ENCODE measurements around the gene VPS35L.

VPS35L gene

DNA sequence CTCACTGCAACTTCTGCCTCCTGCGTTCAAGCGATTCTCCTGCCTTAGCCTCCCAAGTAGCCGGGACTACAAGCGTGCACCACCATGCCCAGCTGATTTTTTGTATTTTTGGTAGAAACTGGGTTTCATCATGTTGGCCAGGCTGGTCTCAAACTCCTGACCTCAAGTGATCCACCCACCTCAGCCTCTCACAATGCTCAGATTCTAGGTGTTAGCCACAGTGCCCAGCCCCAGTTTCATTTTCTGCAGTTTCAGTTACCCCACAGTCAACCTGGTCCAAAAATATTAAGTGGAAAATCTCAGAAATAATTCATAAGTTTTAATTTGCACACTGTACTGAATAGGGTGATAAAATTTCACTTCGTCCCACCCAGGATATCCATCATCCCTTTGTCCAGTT lies 133.8 kb downstream of the VPS35L start:
- DNase-seq (ENCODE audit: extremely low read depth, insufficient read length) = no peak
- no peaks in the 10 kb centered on the region for H3K27me3 ChIP-seq (replicated peaks; ENCODE audit: control insufficient read depth, insufficient read depth, low read length)
- H3K4me3 ChIP-seq (replicated peaks; ENCODE audit: low read depth, low read length) = no peak overlapping the region
- TF ChIP-seq, protein P1, sequence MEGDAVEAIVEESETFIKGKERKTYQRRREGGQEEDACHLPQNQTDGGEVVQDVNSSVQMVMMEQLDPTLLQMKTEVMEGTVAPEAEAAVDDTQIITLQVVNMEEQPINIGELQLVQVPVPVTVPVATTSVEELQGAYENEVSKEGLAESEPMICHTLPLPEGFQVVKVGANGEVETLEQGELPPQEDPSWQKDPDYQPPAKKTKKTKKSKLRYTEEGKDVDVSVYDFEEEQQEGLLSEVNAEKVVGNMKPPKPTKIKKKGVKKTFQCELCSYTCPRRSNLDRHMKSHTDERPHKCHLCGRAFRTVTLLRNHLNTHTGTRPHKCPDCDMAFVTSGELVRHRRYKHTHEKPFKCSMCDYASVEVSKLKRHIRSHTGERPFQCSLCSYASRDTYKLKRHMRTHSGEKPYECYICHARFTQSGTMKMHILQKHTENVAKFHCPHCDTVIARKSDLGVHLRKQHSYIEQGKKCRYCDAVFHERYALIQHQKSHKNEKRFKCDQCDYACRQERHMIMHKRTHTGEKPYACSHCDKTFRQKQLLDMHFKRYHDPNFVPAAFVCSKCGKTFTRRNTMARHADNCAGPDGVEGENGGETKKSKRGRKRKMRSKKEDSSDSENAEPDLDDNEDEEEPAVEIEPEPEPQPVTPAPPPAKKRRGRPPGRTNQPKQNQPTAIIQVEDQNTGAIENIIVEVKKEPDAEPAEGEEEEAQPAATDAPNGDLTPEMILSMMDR (IDR thresholded peaks at IDR 0.05; ENCODE audit: insufficient read depth, low read length, poor library complexity, severe bottlenecking) = no peak
- peaks cover 13% of the 10 kb centered on the region for H3K36me3 ChIP-seq (ENCODE audit: control insufficient read depth, insufficient read depth, low read length)

DNA sequence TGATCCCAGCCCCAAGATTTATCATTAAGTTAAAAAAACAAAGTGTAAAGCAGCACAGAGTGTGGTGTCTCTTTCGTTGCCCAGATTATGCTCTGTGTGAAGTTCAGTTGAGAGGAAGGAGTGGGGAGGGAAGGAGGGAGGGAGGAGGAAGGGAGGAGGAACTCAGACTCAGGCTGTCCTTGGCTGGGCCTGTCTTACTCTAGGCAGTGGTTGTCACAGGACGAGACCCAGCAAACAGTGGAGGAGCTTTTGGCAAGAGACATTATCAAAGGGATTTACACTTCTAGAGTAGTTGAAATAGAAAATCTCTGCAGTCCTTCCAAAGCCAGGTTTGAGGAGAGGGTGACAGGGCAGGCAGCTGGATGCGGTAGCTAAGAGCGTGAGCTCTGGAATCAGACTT lies 134.7 kb downstream of the VPS35L start:
- TF ChIP-seq, protein P1 (IDR thresholded peaks at IDR 0.05; ENCODE audit: insufficient read depth, low read length, poor library complexity, severe bottlenecking) = no peak
- no peaks in the 10 kb centered on the region for H3K27me3 ChIP-seq (replicated peaks; ENCODE audit: control insufficient read depth, insufficient read depth, low read length)
- DNase-seq (ENCODE audit: extremely low read depth, insufficient read length) = no peak
- peaks cover 12% of the 10 kb centered on the region for H3K36me3 ChIP-seq (ENCODE audit: control insufficient read depth, insufficient read depth, low read length)
- H3K4me3 ChIP-seq (replicated peaks; ENCODE audit: low read depth, low read length) = no peak overlapping the region

DNA sequence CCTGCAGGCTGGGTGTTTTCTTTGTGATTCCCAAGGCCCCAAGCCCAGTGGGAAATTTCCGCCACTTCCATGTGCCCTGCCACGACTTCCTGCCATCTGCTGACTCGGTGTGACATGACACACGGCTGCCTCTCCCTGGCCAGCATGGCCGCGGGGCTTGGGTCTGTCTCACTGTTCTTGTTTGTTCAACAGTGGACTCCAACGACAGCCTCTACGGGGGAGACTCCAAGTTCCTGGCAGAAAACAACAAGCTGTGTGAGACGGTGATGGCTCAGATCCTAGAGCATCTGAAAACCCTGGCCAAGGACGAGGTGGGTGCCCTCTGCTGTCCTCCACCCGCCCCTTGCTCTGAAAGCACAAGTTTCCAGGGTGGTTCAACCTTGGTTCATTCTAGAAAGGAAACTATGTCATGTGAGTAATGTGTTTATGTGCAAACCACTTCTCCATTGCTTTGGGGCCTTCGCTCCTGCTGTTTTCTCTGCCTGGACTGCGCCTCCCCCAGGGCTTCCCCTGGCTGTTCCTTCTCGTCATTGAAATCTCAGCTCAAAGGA lies 135.7 kb downstream of the VPS35L start:
- TF ChIP-seq, protein P1 (IDR thresholded peaks at IDR 0.05; ENCODE audit: insufficient read depth, low read length, poor library complexity, severe bottlenecking) = no peak
- Histone ChIP-seq H3K27me3 (replicated peaks; ENCODE audit: control insufficient read depth, insufficient read depth, low read length) (no peaks in the 10 kb centered on the region), H3K4me3 (replicated peaks; ENCODE audit: low read depth, low read length) (no peak overlapping the region), H3K36me3 (ENCODE audit: control insufficient read depth, insufficient read depth, low read length) (peaks cover 9% of the 10 kb centered on the region)
- DNase-seq (ENCODE audit: extremely low read depth, insufficient read length) = no peak

DNA sequence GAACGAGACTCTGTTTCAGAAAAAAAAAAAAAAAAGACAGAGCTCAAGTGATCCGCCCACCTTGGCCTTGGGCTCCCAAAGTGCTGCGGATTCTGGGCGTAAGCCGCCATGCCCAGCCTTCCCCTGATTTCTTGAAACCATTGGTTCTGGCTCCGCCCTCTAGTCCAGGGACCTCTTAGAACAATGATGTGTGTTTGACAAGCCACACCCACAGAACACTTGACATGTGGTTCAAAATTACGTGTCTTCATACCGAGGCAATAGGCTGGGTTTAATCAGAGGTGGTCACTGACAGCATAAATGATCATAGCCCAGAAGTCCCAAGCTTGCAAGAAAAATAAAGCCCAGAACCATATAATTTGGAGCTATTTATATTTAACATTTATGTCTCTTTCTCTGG lies 139.5 kb downstream of the VPS35L start:
- Histone ChIP-seq H3K36me3 (ENCODE audit: control insufficient read depth, insufficient read depth, low read length) (peaks cover 15% of the 10 kb centered on the region), H3K4me3 (replicated peaks; ENCODE audit: low read depth, low read length) (no peak overlapping the region), H3K27me3 (replicated peaks; ENCODE audit: control insufficient read depth, insufficient read depth, low read length) (no peaks in the 10 kb centered on the region)
- no peak for DNase-seq (ENCODE audit: extremely low read depth, insufficient read length)
- TF ChIP-seq, protein P1 (IDR thresholded peaks at IDR 0.05; ENCODE audit: insufficient read depth, low read length, poor library complexity, severe bottlenecking) = no peak

DNA sequence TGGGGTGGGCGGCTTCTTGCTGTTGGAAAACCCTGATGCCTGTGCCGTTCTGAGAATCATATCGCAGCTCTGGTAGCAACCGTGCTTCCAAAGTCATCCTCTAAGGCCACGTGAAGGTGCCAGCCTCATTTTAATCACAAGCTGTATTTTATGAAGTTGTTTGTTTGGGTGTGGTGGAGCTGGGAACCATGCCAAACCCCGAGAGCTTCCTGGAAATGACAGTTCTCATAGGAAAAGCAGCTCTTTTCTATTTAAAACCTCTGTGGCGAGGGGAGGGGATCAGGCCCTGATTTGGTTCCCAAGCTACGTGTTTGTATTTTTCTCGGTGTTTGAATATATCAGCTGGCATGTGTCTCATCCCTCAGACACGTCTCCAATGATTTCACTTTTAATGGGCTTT lies 140.8 kb downstream of the VPS35L start:
- no peak for DNase-seq (ENCODE audit: extremely low read depth, insufficient read length)
- peaks cover 14% of the 10 kb centered on the region for H3K36me3 ChIP-seq (ENCODE audit: control insufficient read depth, insufficient read depth, low read length)
- H3K4me3 ChIP-seq (replicated peaks; ENCODE audit: low read depth, low read length) = no peak overlapping the region
- H3K27me3 ChIP-seq (replicated peaks; ENCODE audit: control insufficient read depth, insufficient read depth, low read length) = no peaks in the 10 kb centered on the region
- TF ChIP-seq, protein P1 (IDR thresholded peaks at IDR 0.05; ENCODE audit: insufficient read depth, low read length, poor library complexity, severe bottlenecking) = no peak

DNA sequence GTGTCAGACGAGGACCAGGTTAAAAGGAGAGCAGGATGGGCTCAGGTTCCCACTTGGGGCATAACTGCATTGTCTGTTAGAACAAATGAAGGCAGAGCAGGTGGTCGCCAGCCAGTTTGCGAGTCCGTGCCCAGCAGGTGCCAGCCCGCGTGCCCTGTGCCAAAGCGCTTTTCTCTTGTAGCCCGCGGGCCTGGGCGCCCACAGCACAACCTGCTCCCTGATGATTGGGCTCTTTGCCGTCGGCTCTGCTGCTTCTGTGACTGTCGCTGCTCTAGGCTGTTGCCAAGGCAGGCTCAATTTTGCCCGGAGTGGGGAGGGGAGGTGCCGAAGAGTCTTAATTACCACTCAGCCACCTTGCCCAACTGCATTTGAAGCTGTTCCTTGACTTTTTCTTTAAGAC lies 141.5 kb downstream of the VPS35L start:
- no peak for DNase-seq (ENCODE audit: extremely low read depth, insufficient read length)
- H3K36me3 ChIP-seq (ENCODE audit: control insufficient read depth, insufficient read depth, low read length) = peaks cover 12% of the 10 kb centered on the region
- TF ChIP-seq, protein P1 (IDR thresholded peaks at IDR 0.05; ENCODE audit: insufficient read depth, low read length, poor library complexity, severe bottlenecking) = no peak
- H3K27me3 ChIP-seq (replicated peaks; ENCODE audit: control insufficient read depth, insufficient read depth, low read length) = no peaks in the 10 kb centered on the region
- no peak overlapping the region for H3K4me3 ChIP-seq (replicated peaks; ENCODE audit: low read depth, low read length)
